Smooth muscle cell (in vitro differentiated cells): ENCODE measurements around the gene TMEM171. TPM values are rescaled to one million over a fixed set of nuclear protein-coding genes. Genes with fewer than 3 reads are reported as not detected.

ENCODE experiments used
- DNase-seq: peaks from one replicate; lab custom pipeline; 2025; ENCODE audit not compliant: unreplicated experiment; lab: John Stamatoyannopoulos, UW
- H2AFZ ChIP-seq: fragments of 200-600 bp; sonication (generic); 2 replicates; pipeline ENCODE4 v1.6.0; 2016; ENCODE audit warnings: antibody characterized with exemption, low read depth, mild to moderate bottlenecking
- H3F3A ChIP-seq: fragments of 200-600 bp; sonication (generic); 2 replicates; pipeline ENCODE4 v1.6.0; 2017; ENCODE audit warnings: antibody characterized with exemption, low read depth
- H3K27ac ChIP-seq: fragments of 200-600 bp; sonication (generic); 2 replicates; pipeline ENCODE4 v1.5.1; 2016; ENCODE audit warnings: low read depth, mild to moderate bottlenecking
- H3K27me3 ChIP-seq: fragments of 200-600 bp; sonication (generic); 2 replicates; pipeline ENCODE4 v1.6.1; 2016; ENCODE audit warnings: low read depth, mild to moderate bottlenecking
- H3K36me3 ChIP-seq: fragments of 200-600 bp; sonication (generic); 2 replicates; pipeline ENCODE4 v1.5.1; 2016; ENCODE audit warnings: low read depth
- H3K4me1 ChIP-seq: fragments of 200-600 bp; sonication (generic); 2 replicates; pipeline ENCODE4 v1.5.1; 2016; ENCODE audit warnings: low read depth
- H3K4me2 ChIP-seq: fragments of 200-600 bp; sonication (generic); 2 replicates; pipeline ENCODE4 v1.6.0; 2016; ENCODE audit warnings: mild to moderate bottlenecking
- H3K4me3 ChIP-seq: fragments of 200-600 bp; sonication (generic); 2 replicates; pipeline ENCODE4 v1.5.1; 2016; ENCODE audit warnings: mild to moderate bottlenecking
- H3K79me2 ChIP-seq: fragments of 200-600 bp; sonication (generic); 2 replicates; pipeline ENCODE4 v1.6.0; 2016; ENCODE audit warnings: low read depth, mild to moderate bottlenecking
- H3K9ac ChIP-seq: fragments of 200-600 bp; sonication (generic); 2 replicates; pipeline ENCODE4 v1.6.0; 2016; ENCODE audit warnings: low read depth
- H3K9me3 ChIP-seq: fragments of 200-600 bp; sonication (generic); replicated peaks from 2 replicates; pipeline ENCODE4 v1.5.1; 2016; ENCODE audit warnings: low read depth
- H4K20me1 ChIP-seq: fragments of 200-600 bp; sonication (generic); 2 replicates; pipeline ENCODE4 v1.6.0; 2016; ENCODE audit warnings: low read depth
- CTCF ChIP-seq: fragments of 200-600 bp; sonication (generic); IDR thresholded peaks from 2 replicates; pipeline ENCODE4 v1.5.1; 2017; ENCODE audit warnings: borderline replicate concordance, mild to moderate bottlenecking, antibody characterized with exemption; ENCODE audit not compliant: insufficient read depth, poor library complexity, severe bottlenecking
- WGBS: methylation state at CpG from one replicate; pipeline ENCODE4 v1.1.7; 2016; ENCODE audit warnings: low lambda C conversion rate; 5-methylcytosine and 5-hydroxymethylcytosine counted together
- polyA plus RNA-seq: library from polyadenylated mRNA; unstranded; fragments of >200 nt; fragmentation: Nextera tagmentation; extraction: Ambion mirVana; gene quantifications from 2 replicates; pipeline ENCODE4 v1.2.1, GENCODE V29; 2016
- total RNA-seq: library from RNA; depleted of rRNA; stranded (reverse); fragments of >200 nt; gene quantifications from 2 replicates; pipeline ENCODE4 v1.2.3, GENCODE V29; 2014

Gene TMEM171
- total and polyA plus RNA-seq, 2 experiments from 2014 or later: 0.54 TPM; not detected in 1

DNA sequence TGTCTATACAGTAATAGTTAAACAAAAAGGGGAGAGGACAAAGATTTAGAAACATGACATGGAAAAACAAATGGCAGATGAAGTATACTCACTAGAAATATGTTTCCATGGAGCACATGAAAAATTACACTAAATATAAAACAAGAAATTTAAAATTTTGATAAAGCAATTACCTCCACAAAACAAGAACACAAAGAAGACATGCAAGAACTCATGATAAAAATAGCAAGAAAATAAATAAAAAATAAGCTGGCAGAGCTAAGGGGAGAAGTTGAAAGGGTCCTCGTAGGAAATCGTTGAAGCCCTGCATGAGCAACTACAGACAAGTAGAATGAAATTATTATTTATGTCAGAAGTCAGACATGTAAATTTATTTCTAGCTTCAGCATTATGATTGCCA is 22.6 kb upstream of the TMEM171 start:
- DNase-seq: no peak
- no peak for TF ChIP-seq CTCF
- no peaks in the 10 kb centered on the region for H3K36me3 ChIP-seq
- no peak overlapping the region for H2AFZ ChIP-seq
- H3K4me2 ChIP-seq: no peak overlapping the region
- no peak overlapping the region for H3K9ac ChIP-seq
- 93% methylated on average over 2 of the region's 2 CpGs for WGBS
- no peaks in the 10 kb centered on the region for H3K4me1 ChIP-seq
- H3K4me3 ChIP-seq: no peak overlapping the region
- no peaks in the 10 kb centered on the region for H3K9me3 ChIP-seq
- no peak overlapping the region for H3K27ac ChIP-seq
- no peaks in the 10 kb centered on the region for H4K20me1 ChIP-seq
- H3K79me2 ChIP-seq: no peaks in the 10 kb centered on the region
- no peaks in the 10 kb centered on the region for H3F3A ChIP-seq
- no peaks in the 10 kb centered on the region for H3K27me3 ChIP-seq

DNA sequence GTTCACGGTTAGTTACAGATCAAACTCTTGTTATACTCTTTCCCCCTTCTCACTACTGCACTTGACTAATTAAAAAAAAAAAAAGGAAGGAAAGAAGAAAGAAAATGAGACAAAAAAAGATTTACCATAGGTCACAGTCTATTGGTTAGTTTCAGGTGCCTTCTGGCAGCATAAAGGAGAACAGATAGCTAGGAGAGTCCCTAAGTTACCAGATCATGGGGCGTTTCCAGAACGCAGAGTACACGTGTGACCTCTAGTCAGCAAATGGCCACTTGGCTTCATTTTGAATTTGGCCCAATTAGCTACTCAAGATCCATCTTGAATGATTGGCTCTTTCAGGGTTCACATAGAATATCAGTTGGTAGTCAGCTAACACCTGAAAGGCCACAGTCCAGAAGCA is 20.3 kb upstream of the TMEM171 start:
- WGBS: 96% methylated on average over 4 of the region's 4 CpGs
- no peaks in the 10 kb centered on the region for H3K27me3 ChIP-seq
- no peak for DNase-seq
- no peaks in the 10 kb centered on the region for H3F3A ChIP-seq
- no peak overlapping the region for H2AFZ ChIP-seq
- no peaks in the 10 kb centered on the region for H3K4me1 ChIP-seq
- H3K79me2 ChIP-seq: no peaks in the 10 kb centered on the region
- TF ChIP-seq CTCF: no peak
- H4K20me1 ChIP-seq: no peaks in the 10 kb centered on the region
- H3K9ac ChIP-seq: no peak overlapping the region
- no peak overlapping the region for H3K4me3 ChIP-seq
- H3K27ac ChIP-seq: no peak overlapping the region
- no peaks in the 10 kb centered on the region for H3K36me3 ChIP-seq
- no peak overlapping the region for H3K4me2 ChIP-seq
- no peaks in the 10 kb centered on the region for H3K9me3 ChIP-seq

DNA sequence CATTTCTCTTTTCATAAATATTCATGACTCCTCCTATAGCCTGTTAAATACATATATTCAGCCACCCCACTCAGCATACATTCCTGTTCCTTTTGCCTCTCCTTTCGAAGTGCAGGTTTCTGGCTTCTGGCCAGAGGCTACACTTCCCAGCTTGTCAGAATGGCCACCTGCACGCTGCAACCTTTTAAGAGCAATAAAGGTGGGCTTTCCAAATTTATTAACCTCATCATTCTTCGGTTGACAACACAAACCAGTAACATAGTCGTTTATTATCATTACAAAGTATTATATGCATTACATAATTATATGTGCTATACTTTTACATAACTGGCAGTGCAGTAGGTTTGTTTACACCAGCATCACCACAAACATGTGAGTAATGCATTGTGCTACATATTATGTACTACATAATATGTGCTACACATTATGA is 16.5 kb upstream of the TMEM171 start:
- Histone ChIP-seq H3K79me2 (no peaks in the 10 kb centered on the region), H3K27me3 (no peaks in the 10 kb centered on the region), H3K27ac (no peak overlapping the region), H3K36me3 (no peaks in the 10 kb centered on the region), H4K20me1 (no peaks in the 10 kb centered on the region), H3K9me3 (no peaks in the 10 kb centered on the region), H2AFZ (no peak overlapping the region), H3K4me1 (no peaks in the 10 kb centered on the region), H3F3A (no peaks in the 10 kb centered on the region), H3K4me2 (no peak overlapping the region), H3K4me3 (no peak overlapping the region), H3K9ac (no peak overlapping the region)
- no peak for DNase-seq
- WGBS: 83% methylated on average over 4 of the region's 4 CpGs
- TF ChIP-seq CTCF: no peak

- Histone ChIP-seq H2AFZ (no peak overlapping the region), H3K27me3 (no peaks in the 10 kb centered on the region), H3K79me2 (no peaks in the 10 kb centered on the region), H3K4me1 (no peaks in the 10 kb centered on the region), H3K4me2 (no peak overlapping the region), H3K9ac (no peak overlapping the region), H4K20me1 (no peaks in the 10 kb centered on the region), H3F3A (no peaks in the 10 kb centered on the region), H3K9me3 (no peaks in the 10 kb centered on the region), H3K27ac (no peak overlapping the region), H3K4me3 (no peak overlapping the region), H3K36me3 (no peaks in the 10 kb centered on the region)
- no peak for TF ChIP-seq CTCF
- no peak for DNase-seq
- WGBS: 77% methylated on average over 1 of the region's 1 CpG
Observed at GRCh38 chr5:73104326-73104725, 16.0 kb upstream of the TMEM171 start.
